HG02970 (cell line): ENCODE data around the gene HOTAIR.

Source experiments
- ATAC-seq: cut with Tn5 transposase; IDR thresholded peaks from one replicate; pipeline ENCODE4 v1.9.1; 2021; ENCODE audit warnings: mild to moderate bottlenecking, moderate library complexity, moderate number of reproducible peaks; ENCODE audit not compliant: unreplicated experiment, low FRiP score

The HOTAIR gene

DNA sequence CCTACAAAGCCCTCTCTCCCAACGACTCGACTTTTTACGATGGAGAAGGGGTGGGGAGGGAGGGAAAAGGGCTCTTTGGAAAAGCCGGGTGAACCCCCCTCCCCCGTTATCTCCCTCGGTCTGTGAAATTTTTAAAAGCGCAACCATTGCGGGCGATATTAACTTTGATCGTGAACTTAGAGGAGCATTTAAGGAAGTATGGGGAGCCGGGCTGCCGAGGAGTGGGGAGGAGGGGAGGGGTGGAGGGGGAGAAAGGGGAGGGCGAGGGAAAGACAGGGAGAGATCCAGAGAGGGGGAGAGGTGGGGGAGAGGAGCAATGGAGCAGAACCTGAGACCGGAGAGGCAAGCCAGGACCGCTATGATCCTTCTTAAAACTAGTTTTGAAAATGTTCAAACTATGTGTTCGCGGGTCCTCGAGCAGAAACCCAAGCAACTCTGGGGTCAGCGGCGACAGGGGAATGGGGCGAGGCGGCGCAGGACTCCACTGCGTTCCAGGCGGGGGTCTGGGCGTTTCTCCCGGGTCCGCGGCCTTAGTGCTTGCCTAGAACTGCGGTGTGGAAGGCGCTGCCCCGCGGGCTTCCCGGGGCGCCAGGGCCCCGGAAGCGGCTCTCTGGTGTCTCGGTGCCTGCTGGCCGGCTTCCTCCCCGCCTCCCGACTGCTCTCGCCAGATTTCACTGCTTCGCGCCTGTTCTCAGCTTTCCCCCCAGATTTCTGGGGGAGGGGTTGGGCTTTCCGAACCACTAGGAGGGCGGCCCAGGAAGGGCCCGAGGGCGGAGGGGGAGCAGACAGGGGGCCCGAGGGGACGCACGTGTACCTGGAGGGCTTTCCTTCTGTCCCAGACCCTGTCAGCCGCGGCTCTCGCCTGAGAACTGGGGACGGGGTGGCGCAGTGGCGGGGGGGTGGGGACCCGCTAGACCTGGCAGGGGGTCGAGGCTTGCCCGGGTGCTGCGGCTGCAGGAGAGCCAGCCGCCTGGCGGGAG is at the start of gene HOTAIR:
HOTAIR (minus strand) TSS at position 871 of the 980 bp plus-strand sequence.
- ATAC-seq = no peak

DNA sequence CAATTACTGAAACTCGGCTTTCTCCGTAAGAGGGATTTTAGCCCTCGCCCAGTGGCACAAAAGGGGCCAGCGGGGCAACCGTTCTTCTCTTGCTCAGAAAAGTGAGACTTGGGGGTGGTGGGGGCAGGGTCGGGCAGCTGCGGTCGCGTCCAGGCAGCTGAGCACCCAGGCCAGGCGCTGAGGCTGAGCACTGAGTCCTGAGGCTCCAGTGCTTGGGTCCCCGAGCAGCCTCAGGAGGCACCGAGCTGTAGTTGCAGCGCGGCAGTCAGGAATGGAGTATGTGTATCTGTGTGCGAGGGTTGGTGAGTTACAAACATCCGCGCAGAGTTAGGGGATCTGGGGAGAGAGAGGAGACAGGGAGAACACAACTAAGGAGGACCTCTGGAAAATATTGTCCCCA is 49.4 kb upstream of the HOTAIR start:
- ATAC-seq = no peak

DNA sequence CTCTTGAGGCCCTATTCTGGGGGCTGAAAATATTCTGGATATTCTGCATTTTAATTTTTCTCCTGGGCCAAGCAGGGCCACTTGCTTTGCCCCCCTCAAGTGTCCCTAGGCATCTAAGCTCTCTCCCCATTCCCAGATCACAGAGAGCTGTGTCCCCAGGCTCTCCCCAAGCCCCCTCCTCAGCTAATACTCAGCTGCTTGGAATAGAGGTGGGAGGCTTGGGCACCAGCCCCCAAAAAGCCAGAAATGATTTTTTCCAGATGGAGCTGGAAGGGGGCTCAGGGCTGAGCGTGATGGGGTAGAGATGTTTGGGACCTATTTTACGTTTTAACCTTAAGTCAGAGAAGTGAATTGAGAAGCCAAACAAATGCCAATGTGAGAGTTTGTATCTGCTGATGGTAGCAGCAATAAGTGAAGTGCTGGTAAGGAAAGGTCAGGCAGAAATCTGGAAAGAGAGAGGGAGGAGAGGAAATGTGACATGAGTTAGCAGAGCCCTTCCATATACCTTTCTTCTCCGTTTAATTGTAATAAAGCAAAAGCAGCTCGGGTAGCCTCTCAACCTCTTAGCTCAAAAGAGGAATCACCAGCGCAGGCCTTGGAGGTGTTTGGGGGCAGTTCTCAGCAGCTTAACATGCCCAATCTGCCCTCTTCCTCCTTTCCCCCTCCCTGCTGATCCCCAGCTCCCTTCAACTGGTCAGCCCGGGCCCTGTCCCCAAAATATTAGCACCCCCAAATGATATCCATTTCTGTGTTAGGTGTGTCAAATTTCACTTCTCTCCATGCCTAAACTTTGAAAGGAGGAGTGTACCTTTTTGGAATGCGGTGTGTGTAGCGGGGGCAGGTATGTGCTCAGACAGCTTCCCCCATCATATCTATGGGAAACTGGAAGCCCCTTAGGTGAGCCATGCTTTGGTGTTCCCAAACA is 48.5 kb upstream of the HOTAIR start:
- no peak for ATAC-seq

DNA sequence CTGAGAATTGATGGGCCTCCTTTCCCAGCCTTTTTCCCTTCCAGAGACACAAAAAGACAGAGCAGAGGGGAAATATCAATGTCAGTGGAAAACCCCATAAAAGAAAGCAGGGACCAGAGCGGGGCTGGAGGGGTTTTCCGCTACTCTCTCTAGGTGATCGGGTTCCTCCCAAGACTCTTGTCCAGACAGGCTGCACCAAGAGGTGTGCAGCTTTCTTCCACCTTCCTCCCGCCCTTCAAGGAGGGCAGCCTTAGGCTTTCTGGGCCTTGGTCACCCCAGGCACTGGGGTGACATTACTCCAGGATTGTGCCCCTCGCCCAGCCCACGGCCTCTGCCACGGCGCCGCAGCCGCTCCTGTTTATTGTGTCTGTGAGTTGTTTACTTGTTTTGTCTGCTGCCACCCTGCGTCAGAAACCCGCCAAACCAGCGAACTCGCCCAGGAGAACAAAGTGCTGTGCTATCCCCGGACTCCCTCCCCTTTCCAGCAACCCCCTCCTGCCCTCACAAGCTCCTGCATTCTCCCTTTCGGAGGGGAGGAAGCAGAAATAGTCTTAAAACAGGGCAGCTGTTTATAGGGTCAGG is 46.8 kb upstream of the HOTAIR start:
- ATAC-seq = no peak

DNA sequence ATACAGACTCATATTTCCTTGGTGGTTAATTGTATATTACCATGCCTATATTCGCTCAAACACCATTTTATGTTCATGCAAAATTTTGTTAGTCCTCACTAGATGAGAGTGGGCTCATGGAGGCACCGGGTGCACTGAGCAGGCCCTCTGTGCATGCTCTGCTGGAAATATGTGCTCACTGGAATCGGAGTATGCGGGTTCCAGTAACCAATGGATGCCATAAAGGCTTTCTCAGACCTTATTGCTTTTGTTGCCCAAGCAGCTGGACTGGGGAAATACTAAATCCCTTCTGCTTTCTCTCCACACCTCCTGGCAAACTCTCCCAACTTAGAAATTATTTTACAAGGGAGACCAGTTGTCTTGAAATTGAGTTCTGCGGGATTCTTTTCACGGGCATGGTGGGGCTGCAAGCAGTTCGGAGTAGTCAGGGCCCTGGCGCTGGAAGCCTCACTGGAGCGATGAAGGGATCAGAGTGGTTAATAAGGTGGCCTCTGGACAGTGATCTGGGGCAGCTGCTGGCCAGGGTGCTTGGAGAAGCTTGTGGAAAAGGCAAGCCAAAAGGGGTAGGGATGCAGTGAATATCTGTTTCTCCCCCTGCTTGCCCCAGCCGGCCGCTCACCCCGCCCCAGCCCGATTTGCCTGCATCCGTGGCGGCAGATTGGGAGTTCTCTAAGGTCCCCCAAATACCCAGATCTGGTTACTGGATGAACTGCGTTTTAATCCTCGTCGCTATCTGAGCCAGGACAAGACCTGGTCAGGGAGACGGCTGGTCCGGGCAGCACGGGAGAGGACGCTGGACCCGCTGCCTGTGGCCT is 46.0 kb upstream of the HOTAIR start:
- no peak for ATAC-seq

DNA sequence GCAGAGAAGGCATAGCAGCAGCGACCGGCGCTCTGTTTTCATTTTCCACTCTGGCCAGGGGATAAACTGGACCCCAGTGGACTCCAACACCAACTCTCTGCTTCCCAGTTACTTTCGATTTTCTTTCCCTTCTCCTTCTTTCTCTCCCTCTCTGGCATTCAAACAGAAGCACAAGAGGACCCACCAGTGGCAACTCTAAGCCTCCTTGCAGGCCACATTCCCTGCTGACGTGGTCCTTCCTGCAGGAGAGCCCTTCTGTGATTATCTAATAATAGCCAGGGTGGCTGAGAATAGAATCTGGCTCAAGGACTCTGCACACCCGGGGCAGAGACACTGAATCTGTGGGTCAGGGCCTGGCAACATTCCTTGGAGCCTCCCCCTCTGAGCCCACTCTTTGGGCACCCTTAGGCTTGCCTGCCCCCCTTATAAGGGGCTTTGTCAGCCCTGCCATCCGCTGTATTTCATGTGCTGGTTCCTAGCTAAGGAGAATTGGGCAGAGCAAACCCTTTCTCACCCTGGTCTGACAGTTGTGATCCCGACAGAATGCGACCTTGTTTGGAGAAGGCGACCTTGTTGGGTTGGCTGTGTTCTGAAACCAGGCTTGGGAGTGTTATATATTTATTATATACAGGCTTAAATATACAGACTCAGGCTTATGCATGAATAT is 45.3 kb upstream of the HOTAIR start:
- no peak for ATAC-seq

DNA sequence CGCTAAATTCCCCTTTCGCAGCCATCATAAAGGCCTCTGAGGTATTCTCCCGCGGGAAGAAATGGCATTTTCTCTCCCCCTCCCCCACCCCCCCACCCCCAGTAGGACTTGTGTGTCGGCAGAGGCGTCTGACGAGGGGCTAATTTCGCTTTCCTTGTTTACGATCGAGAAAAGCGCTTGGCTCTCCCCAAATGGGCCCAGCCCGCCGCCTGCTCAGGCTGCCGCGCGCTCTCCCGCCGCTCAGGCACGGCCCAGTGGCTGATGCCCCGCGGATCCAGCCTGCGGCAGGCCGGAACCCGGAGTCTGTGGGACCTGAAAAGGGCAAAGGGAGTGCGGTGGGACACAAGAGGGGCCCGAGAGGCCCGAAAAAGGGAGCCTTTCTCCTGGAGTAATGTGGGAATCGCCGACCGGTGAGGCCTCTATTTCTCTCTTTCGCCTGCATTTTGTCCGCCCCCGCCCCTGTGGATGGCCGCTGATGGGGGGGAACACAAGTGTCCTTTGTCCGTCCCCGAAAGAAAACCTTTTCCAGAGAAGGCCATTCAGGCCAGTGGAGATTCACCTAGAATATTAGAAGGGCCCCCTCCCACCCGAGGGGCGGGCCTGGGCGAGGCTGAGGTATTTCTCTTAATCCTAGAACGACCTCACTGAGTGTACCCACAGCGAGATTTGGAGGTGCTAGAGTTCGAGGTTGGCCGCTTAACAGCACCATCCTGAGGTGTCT is 44.5 kb upstream of the HOTAIR start:
- no peak for ATAC-seq

DNA sequence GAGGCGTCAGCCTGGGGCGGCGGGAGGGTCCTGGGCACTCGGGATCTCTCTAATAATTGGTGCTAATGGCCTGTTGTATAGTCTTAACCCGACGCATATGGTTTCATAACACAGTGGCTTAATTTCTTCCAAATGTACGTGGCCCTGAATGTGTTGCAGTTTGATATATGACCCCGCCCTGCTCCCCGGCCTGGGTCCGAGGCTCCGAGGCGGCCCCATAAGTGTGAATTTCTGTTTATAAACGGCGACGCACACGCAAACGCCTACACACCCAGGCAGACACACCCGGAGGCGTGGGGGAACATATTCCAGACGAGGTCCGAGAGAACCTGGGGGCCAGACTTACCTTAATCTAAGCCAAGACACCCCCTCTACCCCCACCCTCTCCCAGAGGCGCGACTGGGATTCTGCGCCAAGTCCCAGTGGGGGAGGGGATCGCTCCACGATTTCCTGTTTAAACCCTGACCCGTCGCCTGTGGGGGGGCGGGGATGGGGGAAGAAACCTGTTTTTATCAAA is 43.8 kb upstream of the HOTAIR start:
- ATAC-seq = no peak

DNA sequence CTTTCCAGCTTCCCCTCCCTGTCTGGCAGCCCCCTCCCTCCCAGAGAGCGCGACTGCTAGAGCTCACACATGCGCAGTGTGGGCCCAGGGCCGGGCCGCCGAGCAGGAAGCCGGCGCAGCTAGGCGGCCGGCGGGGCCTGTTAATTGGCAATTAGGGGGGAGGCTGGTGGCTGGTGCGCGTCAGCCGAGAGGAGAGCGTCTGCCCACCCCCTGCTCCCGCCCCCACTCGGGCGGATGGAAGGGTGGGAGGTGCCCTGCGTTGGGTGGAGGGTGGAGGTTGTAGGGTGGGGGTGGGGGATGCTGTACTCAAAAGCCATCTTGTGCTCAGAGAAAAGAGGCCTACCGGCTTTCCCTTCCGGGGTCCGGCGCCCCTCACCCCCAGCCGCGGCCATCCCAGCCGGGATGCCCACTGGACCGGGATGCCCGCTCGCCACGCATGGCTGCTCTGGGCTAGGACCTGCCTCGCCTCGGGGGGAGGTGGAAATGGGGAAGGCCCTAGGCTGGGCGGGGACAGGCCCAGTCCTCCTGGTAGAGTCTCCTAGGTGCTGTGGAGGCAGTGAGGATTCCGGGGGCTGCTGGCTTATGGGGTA is 43.2 kb upstream of the HOTAIR start:
- peak; percentile 86 for ATAC-seq

DNA sequence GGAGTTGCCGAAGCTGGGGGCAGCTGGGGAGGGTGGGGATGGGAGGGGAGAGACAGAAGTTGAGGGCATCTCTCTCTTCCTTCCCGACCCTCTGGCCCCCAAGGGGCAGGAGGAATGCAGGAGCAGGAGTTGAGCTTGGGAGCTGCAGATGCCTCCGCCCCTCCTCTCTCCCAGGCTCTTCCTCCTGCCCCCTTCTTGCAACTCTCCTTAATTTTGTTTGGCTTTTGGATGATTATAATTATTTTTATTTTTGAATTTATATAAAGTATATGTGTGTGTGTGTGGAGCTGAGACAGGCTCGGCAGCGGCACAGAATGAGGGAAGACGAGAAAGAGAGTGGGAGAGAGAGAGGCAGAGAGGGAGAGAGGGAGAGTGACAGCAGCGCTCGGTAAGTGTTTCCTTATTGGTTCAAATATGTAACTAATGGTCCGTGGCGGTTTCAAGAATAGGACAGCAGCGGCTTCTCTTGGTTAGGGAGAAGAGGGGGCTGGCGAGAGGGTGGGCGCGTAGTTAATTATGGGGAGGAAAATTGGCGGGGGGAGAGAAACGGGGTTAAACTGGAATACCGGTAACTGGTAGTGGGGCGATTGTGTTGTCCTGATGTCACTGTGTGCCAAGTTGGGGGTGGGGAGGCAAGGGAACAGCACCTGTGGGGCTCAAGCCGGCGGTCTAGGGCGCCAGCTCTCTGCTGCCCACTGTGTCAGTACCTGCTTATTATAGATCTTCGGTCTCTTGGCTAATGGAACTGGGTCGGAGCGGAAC is 42.5 kb upstream of the HOTAIR start:
- peak; percentile 29 for ATAC-seq

DNA sequence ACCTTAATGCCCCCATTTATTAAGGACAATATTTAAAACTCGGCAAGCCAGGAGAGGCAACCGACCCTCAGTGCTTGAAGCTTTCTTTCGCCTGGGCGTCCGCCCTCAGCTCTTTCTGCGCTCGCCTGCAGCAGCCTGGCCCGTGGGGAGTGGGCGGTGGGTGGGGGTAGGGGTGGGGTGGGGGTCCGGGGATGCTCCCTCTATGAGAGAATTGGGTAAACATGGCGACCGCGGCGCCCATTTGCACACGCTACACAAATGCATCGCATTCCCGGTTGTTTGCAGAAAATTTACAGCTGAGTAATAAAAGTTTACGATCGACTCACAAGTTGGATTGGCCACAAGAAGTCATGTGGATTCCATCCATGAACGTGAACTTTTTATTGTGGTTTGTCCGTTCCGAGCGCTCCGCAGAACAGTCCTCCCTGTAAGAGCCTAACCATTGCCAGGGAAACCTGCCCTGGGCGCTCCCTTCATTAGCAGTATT is 41.8 kb upstream of the HOTAIR start:
- ATAC-seq = no peak

DNA sequence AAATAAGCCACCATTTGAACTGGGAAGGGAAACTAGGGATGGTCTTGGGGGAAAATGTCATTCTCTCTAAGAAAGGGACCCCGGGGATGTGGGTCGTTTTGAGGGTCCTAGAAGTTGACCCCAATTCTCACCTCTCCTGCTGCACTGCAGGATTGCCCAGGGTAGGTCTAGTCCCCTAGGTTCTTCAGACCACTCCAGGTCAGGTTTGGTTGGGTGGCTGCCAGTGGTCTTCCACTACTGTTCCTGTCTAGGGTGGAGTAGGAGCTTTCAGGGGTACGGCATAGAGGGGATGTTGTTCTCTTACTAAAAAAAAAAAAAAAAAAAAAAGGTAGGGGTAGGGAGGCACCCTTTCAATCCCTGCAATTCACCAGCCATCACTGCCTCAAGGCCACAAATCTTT is 41.3 kb upstream of the HOTAIR start:
- ATAC-seq = no peak

DNA sequence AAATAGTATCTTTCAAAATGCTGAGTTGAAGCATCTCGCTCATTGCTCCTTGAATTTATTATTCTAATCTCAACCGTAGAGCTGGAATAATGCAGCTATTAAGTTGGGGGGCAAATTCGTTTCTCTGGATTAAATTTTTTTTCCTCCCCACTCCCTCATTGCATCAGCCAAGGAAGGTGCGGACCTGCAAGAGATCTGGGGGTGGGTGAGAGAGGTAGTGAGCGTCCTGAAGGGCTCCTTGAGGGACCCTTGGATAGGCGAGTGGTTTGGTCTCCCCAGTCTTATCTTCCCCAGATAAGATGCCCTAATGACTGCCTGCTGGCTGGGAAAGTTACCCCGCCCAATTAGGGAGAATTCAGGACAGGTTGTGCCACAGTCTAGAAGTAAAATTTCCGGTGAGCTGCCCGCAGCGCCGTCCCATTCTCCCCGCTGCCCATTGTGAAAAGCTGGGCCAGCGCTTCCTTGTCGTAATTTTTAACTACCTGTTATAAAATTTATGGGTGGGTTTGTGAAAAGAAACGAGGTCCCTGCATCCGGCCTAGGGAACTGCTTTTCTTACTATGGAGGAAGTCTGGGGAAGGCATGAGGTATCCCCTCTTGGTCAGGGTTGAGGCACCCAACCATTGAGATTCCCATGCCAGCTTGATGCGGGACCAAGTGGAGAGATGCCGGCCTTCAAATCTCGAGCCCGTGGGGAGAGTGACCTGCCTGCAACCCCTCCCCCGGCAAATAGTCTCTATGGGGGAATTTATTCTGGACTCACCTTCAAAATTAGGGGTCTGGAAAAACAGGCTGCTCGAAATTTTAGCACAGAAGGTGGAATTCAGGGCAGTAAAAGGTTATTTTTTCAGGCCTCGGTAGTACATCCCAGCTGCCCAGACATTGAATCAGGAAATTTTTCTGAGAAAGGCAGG is 40.5 kb upstream of the HOTAIR start:
- ATAC-seq = no peak

DNA sequence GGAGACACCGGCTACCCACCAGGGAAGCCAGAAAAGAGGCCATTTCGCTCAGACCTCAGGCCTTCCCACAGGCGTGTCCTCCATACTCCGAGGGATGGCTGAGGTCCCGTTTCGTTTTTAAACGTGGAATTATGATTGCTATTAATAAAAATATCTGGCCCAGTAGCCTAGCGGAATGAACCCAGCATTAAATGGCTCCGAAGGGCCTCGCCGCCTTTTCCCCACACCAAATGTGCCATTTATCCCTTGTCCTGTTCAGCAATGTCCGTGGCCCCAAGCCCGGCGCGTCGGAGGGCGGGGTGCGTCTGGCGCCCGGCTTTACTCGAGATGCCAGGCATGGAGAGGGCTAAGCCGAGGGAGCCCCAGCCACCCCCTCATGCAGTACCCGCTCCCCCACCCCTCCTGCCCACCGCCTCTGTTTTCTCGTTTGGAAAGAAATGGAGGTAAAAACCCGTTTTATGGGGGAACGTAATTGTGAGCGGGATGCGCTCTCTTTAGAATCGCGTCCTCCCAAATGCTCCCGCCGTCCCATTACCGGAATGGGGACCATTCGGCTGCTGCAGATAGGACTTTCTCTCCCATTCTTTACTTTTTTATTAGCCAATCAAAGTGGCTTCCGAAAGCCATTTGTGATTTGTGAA is 39.7 kb upstream of the HOTAIR start:
- no peak for ATAC-seq

DNA sequence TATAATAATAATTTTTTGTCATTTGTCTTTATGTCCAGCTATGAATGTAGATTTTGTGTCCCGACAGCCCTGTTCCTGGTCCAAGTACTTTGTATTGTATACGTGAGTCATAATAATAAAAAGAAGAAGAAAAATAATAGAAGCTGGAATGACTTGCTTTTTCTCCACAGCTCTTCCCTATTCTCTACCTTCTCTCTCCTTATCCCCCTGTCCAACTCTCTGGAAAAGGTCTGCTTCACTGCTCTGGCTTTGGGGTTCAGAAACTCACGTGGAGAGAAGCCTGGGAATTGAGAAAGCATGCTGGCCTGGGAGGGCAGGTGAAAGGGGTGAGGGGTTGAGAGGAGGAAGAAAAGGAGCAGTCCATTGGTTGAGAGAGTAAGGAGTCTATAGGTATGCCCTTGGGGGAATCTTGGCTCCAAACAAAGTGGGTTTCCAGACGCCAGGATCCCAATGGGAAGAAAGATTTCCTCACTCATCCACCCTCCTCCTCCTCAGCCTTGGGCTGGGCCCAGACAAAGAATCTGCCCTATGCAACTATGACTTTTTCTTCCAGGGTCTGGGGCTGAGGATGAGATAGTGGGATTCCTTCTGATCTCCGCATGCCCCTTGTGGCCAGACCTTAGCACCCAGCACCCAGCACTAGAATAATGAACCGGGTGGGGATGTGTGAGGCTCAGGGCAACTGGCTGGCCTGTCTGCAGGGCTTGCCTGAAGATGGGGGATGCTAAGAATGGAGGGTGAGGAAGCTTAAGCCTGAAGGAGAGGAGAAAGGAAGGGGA is 38.1 kb upstream of the HOTAIR start:
- ATAC-seq = no peak
